ENCODE results near the gene CDKL2.
"Not testable (repeated sequence)": the region's sequence is repeated elsewhere in the genome, so short reads cannot be mapped to it uniquely, and the experiment has no call there.

Gene CDKL2

GRCh38 chr4:75555294-75556164 lies 74.8 kb downstream of the CDKL2 start, which contains the start of gene ODAPH:
ODAPH (plus strand) TSS chr4:75556066; CDS start chr4:75556083, 17 bp downstream.
- no peak within 1 kb of the TSS for H3K9ac ChIP-seq (ENCODE audit: low read length)

GRCh38 chr4:75552452-75552851 lies 77.9 kb downstream of the CDKL2 start:
- Histone ChIP-seq H3K9ac (ENCODE audit: low read length) (no peak overlapping the region), H3K4me3 (ENCODE audit: low read depth, low read length) (no peak overlapping the region), H3K4me1 (ENCODE audit: control insufficient read depth, insufficient read depth, low read length) (peaks cover 12% of the 10 kb centered on the region; the same call in 1 of the 2 replicates), H3K27ac (ENCODE audit: low read depth, low read length) (no peak overlapping the region), H3K9me3 (ENCODE audit: control insufficient read depth, insufficient read depth, low read depth, low read length) (no peaks in the 10 kb centered on the region), H3K27me3 (ENCODE audit: control insufficient read depth, insufficient read depth, low read length) (no peaks in the 10 kb centered on the region), H3K36me3 (ENCODE audit: control insufficient read depth, insufficient read depth, low read length) (no peaks in the 10 kb centered on the region)

More at GRCh38 chr4:75555294-75556164, 74.8 kb downstream of the CDKL2 start, which contains the start of gene ODAPH:
- Histone ChIP-seq H3K36me3 (ENCODE audit: control insufficient read depth, insufficient read depth, low read length) (no peaks in the 10 kb centered on the region), H3K4me1 (ENCODE audit: control insufficient read depth, insufficient read depth, low read length) (peaks cover 12% of the 10 kb centered on the region; the same call in 1 of the 2 replicates), H3K27me3 (ENCODE audit: control insufficient read depth, insufficient read depth, low read length) (no peaks in the 10 kb centered on the region), H3K4me3 (ENCODE audit: low read depth, low read length) (no peak within 1 kb of the TSS), H3K9me3 (ENCODE audit: control insufficient read depth, insufficient read depth, low read depth, low read length) (no peaks in the 10 kb centered on the region), H3K27ac (ENCODE audit: low read depth, low read length) (no peak within 1 kb of the TSS)

GRCh38 chr4:75549019-75549418 lies 81.3 kb downstream of the CDKL2 start:
- Histone ChIP-seq H3K9me3 (ENCODE audit: control insufficient read depth, insufficient read depth, low read depth, low read length) (no peaks in the 10 kb centered on the region), H3K27ac (ENCODE audit: low read depth, low read length) (no peak overlapping the region), H3K27me3 (ENCODE audit: control insufficient read depth, insufficient read depth, low read length) (no peaks in the 10 kb centered on the region), H3K4me3 (ENCODE audit: low read depth, low read length) (no peak overlapping the region), H3K9ac (ENCODE audit: low read length) (no peak overlapping the region), H3K36me3 (ENCODE audit: control insufficient read depth, insufficient read depth, low read length) (peaks cover 2% of the 10 kb centered on the region; the same call in 1 of the 2 replicates), H3K4me1 (ENCODE audit: control insufficient read depth, insufficient read depth, low read length) (no peaks in the 10 kb centered on the region)

GRCh38 chr4:75547647-75548387 lies 82.5 kb downstream of the CDKL2 start:
- no peaks in the 10 kb centered on the region for H3K27me3 ChIP-seq (ENCODE audit: control insufficient read depth, insufficient read depth, low read length)
- H3K27ac ChIP-seq (ENCODE audit: low read depth, low read length) = no peak overlapping the region
- no peak overlapping the region for H3K9ac ChIP-seq (ENCODE audit: low read length)
- no peaks in the 10 kb centered on the region for H3K9me3 ChIP-seq (ENCODE audit: control insufficient read depth, insufficient read depth, low read depth, low read length)
- no peaks in the 10 kb centered on the region for H3K4me1 ChIP-seq (ENCODE audit: control insufficient read depth, insufficient read depth, low read length)
- H3K36me3 ChIP-seq (ENCODE audit: control insufficient read depth, insufficient read depth, low read length) = peaks cover 2% of the 10 kb centered on the region; the same call in 1 of the 2 replicates
- no peak overlapping the region for H3K4me3 ChIP-seq (ENCODE audit: low read depth, low read length)

GRCh38 chr4:75545526-75545925 lies 84.8 kb downstream of the CDKL2 start:
- H3K4me3 ChIP-seq (ENCODE audit: low read depth, low read length) = no peak overlapping the region
- no peak overlapping the region for H3K27ac ChIP-seq (ENCODE audit: low read depth, low read length)
- peaks cover 2% of the 10 kb centered on the region; the same call in 1 of the 2 replicates for H3K36me3 ChIP-seq (ENCODE audit: control insufficient read depth, insufficient read depth, low read length)
- no peaks in the 10 kb centered on the region for H3K4me1 ChIP-seq (ENCODE audit: control insufficient read depth, insufficient read depth, low read length)
- no peaks in the 10 kb centered on the region for H3K27me3 ChIP-seq (ENCODE audit: control insufficient read depth, insufficient read depth, low read length)
- no peak overlapping the region for H3K9ac ChIP-seq (ENCODE audit: low read length)
- H3K9me3 ChIP-seq (ENCODE audit: control insufficient read depth, insufficient read depth, low read depth, low read length) = no peaks in the 10 kb centered on the region

- Histone ChIP-seq H3K9ac (ENCODE audit: low read length) (no peak overlapping the region), H3K27ac (ENCODE audit: low read depth, low read length) (no peak overlapping the region), H3K4me3 (ENCODE audit: low read depth, low read length) (no peak overlapping the region), H3K9me3 (ENCODE audit: control insufficient read depth, insufficient read depth, low read depth, low read length) (no peaks in the 10 kb centered on the region), H3K4me1 (ENCODE audit: control insufficient read depth, insufficient read depth, low read length) (no peaks in the 10 kb centered on the region), H3K27me3 (ENCODE audit: control insufficient read depth, insufficient read depth, low read length) (no peaks in the 10 kb centered on the region), H3K36me3 (ENCODE audit: control insufficient read depth, insufficient read depth, low read length) (peaks cover 2% of the 10 kb centered on the region; the same call in 1 of the 2 replicates)
These were observed 85.5 kb downstream of the CDKL2 start for GRCh38 chr4:75544870-75545269.

GRCh38 chr4:75544220-75544619 lies 86.1 kb downstream of the CDKL2 start:
- not testable (repeated sequence) for H3K9me3 ChIP-seq (ENCODE audit: control insufficient read depth, insufficient read depth, low read depth, low read length); H3K27ac ChIP-seq (ENCODE audit: low read depth, low read length); H3K4me3 ChIP-seq (ENCODE audit: low read depth, low read length); H3K27me3 ChIP-seq (ENCODE audit: control insufficient read depth, insufficient read depth, low read length); H3K4me1 ChIP-seq (ENCODE audit: control insufficient read depth, insufficient read depth, low read length); H3K36me3 ChIP-seq (ENCODE audit: control insufficient read depth, insufficient read depth, low read length); H3K9ac ChIP-seq (ENCODE audit: low read length)

GRCh38 chr4:75542824-75543223 lies 87.5 kb downstream of the CDKL2 start:
- peaks cover 2% of the 10 kb centered on the region; the same call in 1 of the 2 replicates for H3K36me3 ChIP-seq (ENCODE audit: control insufficient read depth, insufficient read depth, low read length)
- no peak overlapping the region for H3K9ac ChIP-seq (ENCODE audit: low read length)
- H3K4me1 ChIP-seq (ENCODE audit: control insufficient read depth, insufficient read depth, low read length) = no peaks in the 10 kb centered on the region
- H3K9me3 ChIP-seq (ENCODE audit: control insufficient read depth, insufficient read depth, low read depth, low read length) = no peaks in the 10 kb centered on the region
- no peak overlapping the region for H3K4me3 ChIP-seq (ENCODE audit: low read depth, low read length)
- no peak overlapping the region for H3K27ac ChIP-seq (ENCODE audit: low read depth, low read length)
- H3K27me3 ChIP-seq (ENCODE audit: control insufficient read depth, insufficient read depth, low read length) = no peaks in the 10 kb centered on the region

- not testable (repeated sequence) for H3K36me3 ChIP-seq (ENCODE audit: control insufficient read depth, insufficient read depth, low read length)
These were observed 93.0 kb downstream of the CDKL2 start for GRCh38 chr4:75537308-75537707.

GRCh38 chr4:75533926-75534325 lies 96.4 kb downstream of the CDKL2 start:
- not testable (repeated sequence) for H3K4me1 ChIP-seq (ENCODE audit: control insufficient read depth, insufficient read depth, low read length); H3K4me3 ChIP-seq (ENCODE audit: low read depth, low read length); H3K27ac ChIP-seq (ENCODE audit: low read depth, low read length); H3K9ac ChIP-seq (ENCODE audit: low read length); H3K27me3 ChIP-seq (ENCODE audit: control insufficient read depth, insufficient read depth, low read length)
- Histone ChIP-seq H3K9me3 (ENCODE audit: control insufficient read depth, insufficient read depth, low read depth, low read length) (peaks cover 21% of the 10 kb centered on the region), H3K36me3 (ENCODE audit: control insufficient read depth, insufficient read depth, low read length) (peaks cover 31% of the 10 kb centered on the region)

More at GRCh38 chr4:75537308-75537707, 93.0 kb downstream of the CDKL2 start:
- not testable (repeated sequence) for H3K27ac ChIP-seq (ENCODE audit: low read depth, low read length); H3K4me1 ChIP-seq (ENCODE audit: control insufficient read depth, insufficient read depth, low read length); H3K27me3 ChIP-seq (ENCODE audit: control insufficient read depth, insufficient read depth, low read length); H3K9ac ChIP-seq (ENCODE audit: low read length); H3K4me3 ChIP-seq (ENCODE audit: low read depth, low read length)
- peaks cover 11% of the 10 kb centered on the region for H3K9me3 ChIP-seq (ENCODE audit: control insufficient read depth, insufficient read depth, low read depth, low read length)

Measured in HUES6 (cell line).